Small intestine (tissue), 7 donors: Measurements from ENCODE around the gene ROBO2. TPM values are rescaled to one million over a fixed set of nuclear protein-coding genes. Genes with fewer than 3 reads are reported as not detected.

Experiments used
- DNase-seq, 2 donors: peaks; one replicate each; pipeline versions ENCODE4 v3.0.0 to v3.0.0-alpha.2; 2013
- FAIRE-seq: peaks from 2 replicates; lab custom pipeline; 2012; peaks lifted over from hg19 to GRCh38; lab: Jason Lieb, UNC
- H3K27ac ChIP-seq, 3 donors: one replicate each; pipeline ENCODE4 v1.5.1; 2013; ENCODE audit warnings: low read length in 2 of 3, mild to moderate bottlenecking in 2 of 3, control low read depth in 1 of 3, inconsistent platforms in 1 of 3, low read depth in 1 of 3, moderate library complexity in 1 of 3
- H3K27me3 ChIP-seq, 3 donors: one replicate each; pipeline ENCODE4 v1.6.1; 2013; ENCODE audit warnings: low read length in 3 of 3, inconsistent platforms in 1 of 3; ENCODE audit not compliant: control insufficient read depth in 3 of 3, insufficient read depth in 3 of 3
- H3K36me3 ChIP-seq, 3 donors: one replicate each; pipeline ENCODE4 v1.6.1; 2013; ENCODE audit warnings: low read length in 3 of 3, inconsistent platforms in 1 of 3, low read depth in 1 of 3, mild to moderate bottlenecking in 1 of 3, moderate library complexity in 1 of 3; ENCODE audit not compliant: control insufficient read depth in 3 of 3, insufficient read depth in 2 of 3
- H3K4me1 ChIP-seq, 3 donors: one replicate each; pipeline ENCODE4 v1.6.1; 2013; ENCODE audit warnings: low read length in 2 of 3, inconsistent platforms in 1 of 3, low read depth in 1 of 3, mild to moderate bottlenecking in 1 of 3, moderate library complexity in 1 of 3; ENCODE audit not compliant: control insufficient read depth in 3 of 3, insufficient read depth in 2 of 3
- H3K4me3 ChIP-seq, 3 donors: one replicate each; pipeline ENCODE4 v1.5.1; 2013; ENCODE audit warnings: low read length in 3 of 3, control low read depth in 1 of 3, inconsistent platforms in 1 of 3, low read depth in 1 of 3, mild to moderate bottlenecking in 1 of 3, moderate library complexity in 1 of 3
- H3K9me3 ChIP-seq, 2 donors: one replicate each; pipeline ENCODE4 v1.6.1; 2013; ENCODE audit warnings: low read depth in 1 of 2, low read length in 1 of 2; ENCODE audit not compliant: control insufficient read depth in 2 of 2, insufficient read depth in 1 of 2
- WGBS, 3 donors: extraction: QIAGEN DNeasy Blood & Tissue Kit; methylation state at CpG; one replicate each; pipeline ENCODE4 v1.1.7; 2013; 5-methylcytosine and 5-hydroxymethylcytosine counted together
- polyA plus RNA-seq, 4 donors: library from polyadenylated mRNA; stranded (reverse) in 3 of 4; unstranded in 1 of 4; fragments of 200-250 nt in 3 of 4; fragments of 120-200 nt in 1 of 4; gene quantifications; one replicate each; pipeline versions ENCODE4 v1.2.1 to v1.2.3, GENCODE V29; 2013
- donor health status: healthy with polysubstance abuse.
- donor health status: control.
- donor health status: control.
- donor health status: Bipolar disorder and iron deficiency.
- donor health status: healthy.

The ROBO2 gene
- polyA plus RNA-seq, 4 donors, result under 0.01 to 19.9 (median 1.7) TPM; not detected in 1

DNA sequence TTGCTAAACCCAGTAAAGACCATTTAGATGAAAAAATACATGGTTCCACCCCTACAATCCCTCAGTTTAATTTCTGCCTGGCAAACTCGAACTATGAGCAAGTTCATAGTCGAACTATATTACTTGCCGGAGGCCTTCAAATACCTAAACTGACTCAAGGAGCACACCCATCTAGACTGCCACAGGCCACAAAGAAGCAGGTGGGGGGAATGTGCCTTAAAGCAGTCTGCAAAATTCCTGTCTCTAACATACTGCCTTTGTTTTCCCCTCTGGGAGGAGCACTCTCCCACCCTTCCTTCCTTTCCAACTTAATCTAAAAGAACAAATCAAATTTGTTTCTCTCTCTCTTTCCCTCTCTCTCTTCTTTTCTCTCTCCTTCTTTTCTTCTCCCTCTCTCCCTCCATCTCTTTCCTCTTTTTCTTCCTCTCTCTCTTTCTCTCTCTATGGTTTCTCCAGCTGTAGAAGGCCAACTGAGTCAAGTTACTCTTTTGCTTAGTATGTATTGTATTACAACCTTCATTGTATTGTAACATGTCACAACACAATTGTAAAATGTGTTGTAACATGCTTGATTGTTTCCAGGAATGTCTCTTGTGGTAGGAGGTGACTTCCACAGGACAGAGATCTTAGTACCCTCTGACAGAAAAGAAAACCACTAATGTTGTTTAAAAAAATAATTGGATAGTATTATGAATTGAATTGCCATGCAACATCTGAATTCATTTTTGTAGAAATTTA, 496.3 kb downstream of the ROBO2 start:
- Histone ChIP-seq H3K27me3 (no peaks in the 10 kb centered on the region), H3K9me3 (no peaks in the 10 kb centered on the region), H3K36me3 (no peaks in the 10 kb centered on the region), H3K27ac (no peak overlapping the region), H3K4me1 (no peaks in the 10 kb centered on the region), H3K4me3 (no peak overlapping the region)
- FAIRE-seq, result no peak
- 75 to 80% (median 79%) methylated on average over 3 of the region's 3 CpGs for WGBS, 3 donors
- DNase-seq, result no peak

DNA sequence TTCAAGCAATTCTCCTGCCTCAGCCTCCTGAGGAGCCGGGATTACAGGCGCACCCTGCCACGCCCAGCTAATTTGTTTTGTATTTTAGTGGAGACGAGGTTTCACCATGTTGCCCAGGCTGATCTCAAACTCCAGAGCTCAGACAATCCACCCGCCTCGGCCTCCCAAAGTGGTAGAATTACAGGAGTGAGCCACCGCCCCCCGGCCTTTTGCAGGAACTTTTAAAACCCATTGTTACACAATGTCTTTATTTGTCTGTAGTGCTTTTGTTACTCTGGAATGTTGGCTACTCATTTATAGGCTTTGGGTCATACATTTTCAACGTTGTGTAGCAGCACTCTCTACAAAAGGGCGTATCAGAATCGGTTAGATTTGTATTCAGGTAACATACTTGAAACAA, 499.1 kb downstream of the ROBO2 start:
- 76 to 90% (median 84%) methylated on average over 11 of the region's 11 CpGs for WGBS, 3 donors
- Histone ChIP-seq H3K36me3 (no peaks in the 10 kb centered on the region), H3K9me3 (no peaks in the 10 kb centered on the region), H3K4me3 (no peak overlapping the region), H3K27me3 (no peaks in the 10 kb centered on the region), H3K27ac (no peak overlapping the region), H3K4me1 (no peaks in the 10 kb centered on the region)
- DNase-seq (no peak), FAIRE-seq (no peak)

GRCh38 chr3:77539677-77540076, 499.8 kb downstream of the ROBO2 start:
- H3K36me3 ChIP-seq, result no peaks in the 10 kb centered on the region
- H3K4me1 ChIP-seq, result no peaks in the 10 kb centered on the region
- no peak for FAIRE-seq
- no peak overlapping the region for H3K27ac ChIP-seq
- H3K4me3 ChIP-seq, result no peak overlapping the region
- peak in 1 of 2 donors; percentile 2 for DNase-seq
- WGBS, 3 donors, result 29 to 62% (median 42%) methylated on average over 2 of the region's 2 CpGs
- no peaks in the 10 kb centered on the region for H3K9me3 ChIP-seq
- no peaks in the 10 kb centered on the region for H3K27me3 ChIP-seq

- no peaks in the 10 kb centered on the region for H3K9me3 ChIP-seq
- no peak overlapping the region for H3K4me3 ChIP-seq
- H3K4me1 ChIP-seq, result no peaks in the 10 kb centered on the region
- WGBS, 3 donors, result 64 to 66% (median 65%) methylated on average over 4 of the region's 4 CpGs
- no peak for DNase-seq
- H3K36me3 ChIP-seq, result no peaks in the 10 kb centered on the region
- no peak for FAIRE-seq
- H3K27ac ChIP-seq, result no peak overlapping the region
- H3K27me3 ChIP-seq, result no peaks in the 10 kb centered on the region
These were observed 501.5 kb downstream of the ROBO2 start for GRCh38 chr3:77541203-77541922.

DNA sequence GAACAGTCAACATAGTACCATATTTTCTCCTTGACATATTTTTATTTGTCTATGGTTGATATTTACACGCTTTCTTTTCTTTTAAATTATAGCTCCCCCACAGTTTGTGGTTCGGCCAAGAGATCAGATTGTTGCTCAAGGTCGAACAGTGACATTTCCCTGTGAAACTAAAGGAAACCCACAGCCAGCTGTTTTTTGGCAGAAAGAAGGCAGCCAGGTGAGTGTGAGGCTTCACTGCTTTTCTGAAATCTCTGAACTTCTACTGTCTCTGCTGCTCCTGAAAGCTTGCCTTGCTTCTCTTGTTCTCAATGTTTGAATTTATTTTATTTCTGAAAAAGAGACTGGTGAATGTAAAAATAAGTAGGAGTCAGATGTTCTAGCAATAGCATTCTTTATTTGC, 506.3 kb downstream of the ROBO2 start:
- Histone ChIP-seq H3K4me3 (no peak overlapping the region), H3K9me3 (no peaks in the 10 kb centered on the region), H3K4me1 (no peaks in the 10 kb centered on the region), H3K27ac (no peak overlapping the region), H3K36me3 (no peaks in the 10 kb centered on the region), H3K27me3 (no peaks in the 10 kb centered on the region)
- FAIRE-seq (no peak), DNase-seq (no peak)
- 64 to 76% (median 68%) methylated on average over 3 of the region's 3 CpGs for WGBS, 3 donors

DNA sequence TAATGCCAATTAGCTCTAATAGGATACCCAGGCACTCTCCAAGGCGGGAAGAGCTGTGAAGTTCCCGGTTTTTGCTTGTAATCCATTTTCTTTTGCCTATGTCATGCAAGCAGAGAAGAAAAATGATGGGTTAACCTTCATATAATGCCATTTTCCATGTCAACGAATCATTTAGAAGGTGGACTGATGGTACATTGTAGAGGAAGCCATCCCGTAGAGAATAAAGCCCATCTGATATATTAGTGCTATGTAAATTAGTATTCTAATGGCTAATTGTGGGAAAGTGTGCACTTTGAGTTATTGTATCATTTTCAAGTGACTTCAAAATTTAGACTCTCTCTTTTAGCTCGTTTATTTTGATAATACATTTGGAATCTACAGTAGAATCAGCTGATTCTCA, 509.1 kb downstream of the ROBO2 start:
- DNase-seq (no peak), FAIRE-seq (no peak)
- 60 to 77% (median 67%) methylated on average over 5 of the region's 5 CpGs for WGBS, 3 donors
- Histone ChIP-seq H3K27me3 (no peaks in the 10 kb centered on the region), H3K4me1 (no peaks in the 10 kb centered on the region), H3K9me3 (no peaks in the 10 kb centered on the region), H3K27ac (no peak overlapping the region), H3K4me3 (no peak overlapping the region), H3K36me3 (no peaks in the 10 kb centered on the region)

- H3K27me3 ChIP-seq, result no peaks in the 10 kb centered on the region
- DNase-seq (no peak), FAIRE-seq (no peak)
- no peak overlapping the region for H3K27ac ChIP-seq
- WGBS, 3 donors, result 61 to 74% (median 61%) methylated on average over 1 of the region's 1 CpG
- no peaks in the 10 kb centered on the region for H3K36me3 ChIP-seq
- H3K9me3 ChIP-seq, result no peaks in the 10 kb centered on the region
- H3K4me3 ChIP-seq, result no peak overlapping the region
- no peaks in the 10 kb centered on the region for H3K4me1 ChIP-seq
These were observed 513.3 kb downstream of the ROBO2 start for GRCh38 chr3:77553240-77553639.

GRCh38 chr3:77562089-77562488, 522.2 kb downstream of the ROBO2 start:
- H3K27me3 ChIP-seq, result no peaks in the 10 kb centered on the region
- FAIRE-seq, result no peak
- H3K9me3 ChIP-seq, result no peaks in the 10 kb centered on the region
- no peak for DNase-seq
- H3K27ac ChIP-seq, result no peak overlapping the region
- no peak overlapping the region for H3K4me3 ChIP-seq
- H3K4me1 ChIP-seq, result no peaks in the 10 kb centered on the region
- H3K36me3 ChIP-seq, result no peaks in the 10 kb centered on the region
- WGBS, 3 donors, result 68 to 86% (median 85%) methylated on average over 2 of the region's 2 CpGs
